Measurements from ENCODE around the gene PTAFR. TPM values are rescaled to one million over a fixed set of nuclear protein-coding genes. Genes with fewer than 3 reads are reported as not detected.

PTAFR gene
- total and polyA plus RNA-seq, 2 of the 4 experiments (the other 2 are of a cell fraction) = 0.17 to 0.18 TPM

DNA sequence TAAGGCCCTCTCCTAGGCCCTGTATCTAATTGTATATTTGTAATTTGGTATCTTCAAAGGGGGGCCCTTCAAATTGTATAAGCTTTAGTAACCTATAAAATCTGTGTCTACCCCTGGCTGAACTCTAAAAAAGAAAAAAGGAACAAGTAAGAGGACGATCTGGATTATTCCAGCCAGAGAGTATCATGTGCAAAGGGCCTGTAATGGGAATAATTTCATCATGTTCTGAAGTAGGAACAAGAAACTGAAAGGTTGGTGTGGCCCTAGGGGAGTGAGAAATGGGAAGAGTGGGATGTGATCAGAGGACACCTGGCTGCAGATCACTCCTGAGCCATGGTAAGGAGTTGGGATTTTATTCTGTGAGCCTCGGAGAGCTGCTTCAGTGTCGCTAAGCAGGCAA is 14.7 kb downstream of the PTAFR start:
- 93% methylated on average over 3 of the region's 3 CpGs; no CpG with 5 or more reads in 1 of the 2 experiments for WGBS, 2 experiments (ENCODE audit: extremely low coverage in 2 of 2, insufficient read length in 1 of 2)
- H3K9me3 ChIP-seq (ENCODE audit: control insufficient read depth, insufficient read depth, low read length) = no peaks in the 10 kb centered on the region
- H3K9me1 ChIP-seq (ENCODE audit: insufficient read depth, low read length) = peaks cover 18% of the 10 kb centered on the region
- no peaks in the 10 kb centered on the region for H3K79me1 ChIP-seq (ENCODE audit: low read depth in 1 of 2, low read length in 2 of 2)
- DNase-seq (no peak), ATAC-seq (ENCODE audit: low read depth) (no peak)
- H3K4me2 ChIP-seq (ENCODE audit: low read depth, low read length) = no peak overlapping the region
- peak overlapping the region; percentile 47; the same call in 1 of the 2 replicates for H4K5ac ChIP-seq (ENCODE audit: low read depth, low read length)
- H3K56ac ChIP-seq (ENCODE audit: extremely low read depth, insufficient read depth, low read length) = no peak overlapping the region
- ChIA-PET POLR2A (ENCODE audit: unreplicated experiment) (no interaction called here), CTCF (interaction anchor here (0.6 to 1.0 kb wide), 2 partner anchors 48 to 108 kb away, joined by 3 to 4 read pairs; no protein-coding TSS in a partner anchor)
- H2AFZ ChIP-seq (replicated peaks; ENCODE audit: low read length, poor library complexity) = no peak overlapping the region
- no peak overlapping the region for H3K4me3 ChIP-seq (ENCODE audit: insufficient read depth, low read depth, low read length)
- no peak overlapping the region for H2BK5ac ChIP-seq (ENCODE audit: low read depth, low read length, poor library complexity, severe bottlenecking)
- 0 out of 3 replicates have a peak overlapping the region, but pooled peaks have one; percentile 2 for H2BK15ac ChIP-seq (ENCODE audit: low read depth, low read length)
- intact Hi-C loops (cut with micrococcal nuclease) = loop anchor here (5.0 kb wide), 1 partner anchor 64 kb away; no protein-coding TSS in a partner anchor
- peak overlapping the region; percentile 24 for H2BK20ac ChIP-seq (ENCODE audit: low read depth, low read length)
- H3K9ac ChIP-seq (ENCODE audit: low read depth, low read length) = no peak overlapping the region
- peak overlapping the region; percentile 9 for H3K4ac ChIP-seq (ENCODE audit: low read depth, low read length)
- no peak overlapping the region for H3K27ac ChIP-seq (ENCODE audit: insufficient read depth, low read length)
- peak overlapping the region; percentile 43; the same call in 1 of the 2 replicates for H2AK5ac ChIP-seq (ENCODE audit: low read depth, low read length)
- dilution Hi-C loops (cut with HindIII; ENCODE audit: low sequenced_read_pairs, unreplicated experiment) = no loop called here
- H3K23ac ChIP-seq (ENCODE audit: low read depth, low read length) = no peak overlapping the region
- H3K14ac ChIP-seq (replicated peaks; ENCODE audit: low read depth, low read length) = 0 out of 2 replicates have a peak overlapping the region, but pooled peaks have one; percentile 16
- H3K36me3 ChIP-seq (ENCODE audit: control insufficient read depth, insufficient read depth, low read length) = no peaks in the 10 kb centered on the region
- H3K27me3 ChIP-seq (ENCODE audit: control insufficient read depth, insufficient read depth, low read length) = no peaks in the 10 kb centered on the region
- TF ChIP-seq POLR2A (IDR thresholded peaks at IDR 0.05; ENCODE audit: low read depth, low read length) = no peak
- TF ChIP-seq CHD1 (IDR thresholded peaks at IDR 0.05; ENCODE audit: low read depth, low read length) = no peak
- no peak for TF ChIP-seq SMC3 (IDR thresholded peaks at IDR 0.05; ENCODE audit: low read depth, low read length)
- no peak for TF ChIP-seq RAD21 (IDR thresholded peaks at IDR 0.05; ENCODE audit: low read length)
- no peak for TF ChIP-seq NFE2L2 (IDR thresholded peaks at IDR 0.05; ENCODE audit: low read depth, low read length)
- no peak for TF ChIP-seq CEBPB (IDR thresholded peaks at IDR 0.05; ENCODE audit: low read depth, low read length)
- TF ChIP-seq, protein P1, sequence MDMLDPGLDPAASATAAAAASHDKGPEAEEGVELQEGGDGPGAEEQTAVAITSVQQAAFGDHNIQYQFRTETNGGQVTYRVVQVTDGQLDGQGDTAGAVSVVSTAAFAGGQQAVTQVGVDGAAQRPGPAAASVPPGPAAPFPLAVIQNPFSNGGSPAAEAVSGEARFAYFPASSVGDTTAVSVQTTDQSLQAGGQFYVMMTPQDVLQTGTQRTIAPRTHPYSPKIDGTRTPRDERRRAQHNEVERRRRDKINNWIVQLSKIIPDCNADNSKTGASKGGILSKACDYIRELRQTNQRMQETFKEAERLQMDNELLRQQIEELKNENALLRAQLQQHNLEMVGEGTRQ (IDR thresholded peaks at IDR 0.05; ENCODE audit: low read depth, low read length) = no peak
- no peak for TF ChIP-seq MAZ (IDR thresholded peaks at IDR 0.05; ENCODE audit: borderline replicate concordance, low read depth, low read length)
- TF ChIP-seq, protein P2, sequence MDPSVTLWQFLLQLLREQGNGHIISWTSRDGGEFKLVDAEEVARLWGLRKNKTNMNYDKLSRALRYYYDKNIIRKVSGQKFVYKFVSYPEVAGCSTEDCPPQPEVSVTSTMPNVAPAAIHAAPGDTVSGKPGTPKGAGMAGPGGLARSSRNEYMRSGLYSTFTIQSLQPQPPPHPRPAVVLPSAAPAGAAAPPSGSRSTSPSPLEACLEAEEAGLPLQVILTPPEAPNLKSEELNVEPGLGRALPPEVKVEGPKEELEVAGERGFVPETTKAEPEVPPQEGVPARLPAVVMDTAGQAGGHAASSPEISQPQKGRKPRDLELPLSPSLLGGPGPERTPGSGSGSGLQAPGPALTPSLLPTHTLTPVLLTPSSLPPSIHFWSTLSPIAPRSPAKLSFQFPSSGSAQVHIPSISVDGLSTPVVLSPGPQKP (IDR thresholded peaks at IDR 0.05; ENCODE audit: borderline replicate concordance, low read depth, low read length) = no peak
- TF ChIP-seq BHLHE40 (IDR thresholded peaks at IDR 0.05; ENCODE audit: low read depth, low read length) = no peak
- TF ChIP-seq MAFK (IDR thresholded peaks at IDR 0.05; ENCODE audit: low read depth, low read length) = no peak
- no peak for TF ChIP-seq MXI1 (IDR thresholded peaks at IDR 0.05; ENCODE audit: borderline replicate concordance, low read depth, low read length)
- TF ChIP-seq RCOR1 (IDR thresholded peaks at IDR 0.05; ENCODE audit: insufficient replicate concordance, low read length) = no peak
- no peak for TF ChIP-seq FOS (IDR thresholded peaks at IDR 0.05; ENCODE audit: low read depth, low read length)
- TF ChIP-seq RFX5 (IDR thresholded peaks at IDR 0.05; ENCODE audit: low read depth, low read length) = no peak
- TF ChIP-seq, protein P3, sequence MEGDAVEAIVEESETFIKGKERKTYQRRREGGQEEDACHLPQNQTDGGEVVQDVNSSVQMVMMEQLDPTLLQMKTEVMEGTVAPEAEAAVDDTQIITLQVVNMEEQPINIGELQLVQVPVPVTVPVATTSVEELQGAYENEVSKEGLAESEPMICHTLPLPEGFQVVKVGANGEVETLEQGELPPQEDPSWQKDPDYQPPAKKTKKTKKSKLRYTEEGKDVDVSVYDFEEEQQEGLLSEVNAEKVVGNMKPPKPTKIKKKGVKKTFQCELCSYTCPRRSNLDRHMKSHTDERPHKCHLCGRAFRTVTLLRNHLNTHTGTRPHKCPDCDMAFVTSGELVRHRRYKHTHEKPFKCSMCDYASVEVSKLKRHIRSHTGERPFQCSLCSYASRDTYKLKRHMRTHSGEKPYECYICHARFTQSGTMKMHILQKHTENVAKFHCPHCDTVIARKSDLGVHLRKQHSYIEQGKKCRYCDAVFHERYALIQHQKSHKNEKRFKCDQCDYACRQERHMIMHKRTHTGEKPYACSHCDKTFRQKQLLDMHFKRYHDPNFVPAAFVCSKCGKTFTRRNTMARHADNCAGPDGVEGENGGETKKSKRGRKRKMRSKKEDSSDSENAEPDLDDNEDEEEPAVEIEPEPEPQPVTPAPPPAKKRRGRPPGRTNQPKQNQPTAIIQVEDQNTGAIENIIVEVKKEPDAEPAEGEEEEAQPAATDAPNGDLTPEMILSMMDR (conservative IDR thresholded peaks at IDR 0.05; ENCODE audit: low read depth, low read length) = no peak
- peaks cover 20% of the 10 kb centered on the region for H3K4me1 ChIP-seq (ENCODE audit: control insufficient read depth, insufficient read depth, low read length)
- peak overlapping the region; percentile 48 for H2BK120ac ChIP-seq (ENCODE audit: low read depth, low read length)
- in situ Hi-C loops (cut with MboI; ENCODE audit: low sequenced_read_pairs) = no loop called here
- BruUV-seq (replicated peaks) = no TSS peak
- H2AK9ac ChIP-seq (replicated peaks; ENCODE audit: low read depth, low read length, poor library complexity) = no peak overlapping the region
- H4K91ac ChIP-seq (ENCODE audit: insufficient read depth, low read depth, low read length) = peak overlapping the region; percentile 63
- peak overlapping the region; percentile 61; the same call in 1 of the 2 replicates for H3K18ac ChIP-seq (ENCODE audit: low read depth, low read length)
- no peak overlapping the region; a peak in 1 of 4 replicates for H4K8ac ChIP-seq (ENCODE audit: low read depth in 2 of 2, low read length in 2 of 2)
- H4K20me1 ChIP-seq (ENCODE audit: insufficient read depth, low read length) = no peaks in the 10 kb centered on the region
